GM18511 (cell line): ENCODE measurements around the gene CCDC157.
"Not testable (repeated sequence)": the region's sequence is repeated elsewhere in the genome, so short reads cannot be mapped to it uniquely, and the experiment has no call there.

Experiments
- ATAC-seq: cut with Tn5 transposase; IDR thresholded peaks from one replicate; pipeline ENCODE4 v1.9.1; 2021; ENCODE audit warnings: mild to moderate bottlenecking, moderate library complexity; ENCODE audit not compliant: unreplicated experiment

The CCDC157 gene

DNA sequence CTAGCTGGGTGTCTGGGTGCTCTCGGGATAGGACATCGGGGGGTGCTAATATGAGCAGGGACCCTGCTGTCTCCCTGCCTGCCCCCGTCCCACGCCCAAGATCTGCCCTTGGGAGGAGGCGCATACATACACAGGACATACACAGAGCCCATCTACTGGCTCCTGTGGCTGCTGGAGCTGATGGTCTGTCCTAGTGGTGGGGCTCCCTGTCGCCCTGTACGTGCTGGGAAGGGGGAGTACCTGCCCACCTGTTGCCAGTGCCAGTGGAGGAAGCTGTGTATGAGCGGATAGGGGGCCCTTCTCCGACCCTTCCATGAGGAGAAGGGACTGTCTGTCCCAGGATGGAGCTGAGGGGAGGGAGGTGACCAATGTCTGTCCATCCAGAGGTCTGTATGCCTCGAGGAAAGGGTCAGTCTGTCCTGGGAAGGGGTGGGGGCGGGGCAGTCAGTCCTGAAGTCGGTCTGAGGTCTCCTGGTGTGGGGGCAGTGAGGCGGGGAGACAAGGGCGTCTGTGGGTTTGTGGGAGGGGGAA is 31.0 kb upstream of the CCDC157 start:
- ATAC-seq, result no peak

DNA sequence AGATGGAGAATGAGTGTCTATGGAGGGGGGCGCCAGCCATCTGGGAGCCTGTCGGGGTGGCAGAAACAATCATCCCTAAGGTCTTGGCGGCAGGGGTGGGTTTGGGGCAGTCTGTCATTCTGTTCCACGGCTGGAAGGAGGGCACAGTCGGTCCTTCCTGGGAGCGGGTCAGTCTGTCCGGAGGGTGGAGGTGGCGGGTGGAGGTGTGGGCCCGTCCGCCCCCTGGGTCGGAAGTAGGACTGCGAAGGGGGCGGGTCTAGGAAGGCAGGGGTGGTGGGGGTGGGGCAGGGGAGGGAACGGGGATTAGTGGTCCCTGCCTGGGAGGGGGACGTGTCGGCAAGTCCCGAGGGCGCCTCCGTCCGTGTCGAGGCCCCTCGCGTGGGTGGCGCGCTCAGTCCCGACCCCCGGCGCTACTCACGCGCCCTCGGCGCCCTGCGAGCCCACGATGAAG is 30.5 kb upstream of the CCDC157 start:
- ATAC-seq, result peak; percentile 39

DNA sequence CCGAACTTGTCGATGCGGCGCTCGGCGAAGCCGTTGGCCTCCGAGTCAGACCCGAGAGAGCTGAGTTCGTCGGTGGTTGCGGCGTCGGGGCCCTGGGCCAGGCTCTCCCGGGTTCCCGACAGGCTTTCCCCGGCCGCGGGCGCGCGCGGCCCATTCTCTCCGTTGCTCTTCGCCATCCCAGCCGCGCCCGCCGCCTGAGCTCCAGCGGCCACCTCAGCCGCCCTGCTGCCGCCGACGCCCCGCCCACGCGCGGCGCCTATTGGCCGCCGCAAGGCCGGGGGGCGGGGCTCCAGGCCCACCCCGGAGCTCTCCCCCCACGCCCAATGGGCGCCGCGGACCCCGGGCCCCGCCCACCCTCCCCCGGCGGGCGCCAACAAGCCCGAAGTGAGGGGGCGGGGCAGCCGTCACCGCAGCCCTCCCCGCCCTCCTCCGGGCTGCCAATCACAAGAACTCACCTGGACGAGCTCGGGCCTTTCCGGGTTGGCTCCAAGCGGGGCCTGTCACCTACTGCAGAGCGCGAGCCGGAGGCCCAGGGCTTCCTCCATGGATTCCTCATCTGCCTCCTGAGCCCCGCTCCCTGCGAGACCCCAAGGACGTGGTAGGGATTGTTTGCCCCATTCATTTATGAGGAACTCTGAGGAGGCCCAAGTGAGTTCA is 30.0 kb upstream of the CCDC157 start, which contains the start of gene TBC1D10A:
Gene TBC1D10A, minus strand, starts transcription at position 236 of the 657 bp plus-strand sequence. Its CDS starts 60 bp downstream, at position 176.
- peak; percentile 92 for ATAC-seq

DNA sequence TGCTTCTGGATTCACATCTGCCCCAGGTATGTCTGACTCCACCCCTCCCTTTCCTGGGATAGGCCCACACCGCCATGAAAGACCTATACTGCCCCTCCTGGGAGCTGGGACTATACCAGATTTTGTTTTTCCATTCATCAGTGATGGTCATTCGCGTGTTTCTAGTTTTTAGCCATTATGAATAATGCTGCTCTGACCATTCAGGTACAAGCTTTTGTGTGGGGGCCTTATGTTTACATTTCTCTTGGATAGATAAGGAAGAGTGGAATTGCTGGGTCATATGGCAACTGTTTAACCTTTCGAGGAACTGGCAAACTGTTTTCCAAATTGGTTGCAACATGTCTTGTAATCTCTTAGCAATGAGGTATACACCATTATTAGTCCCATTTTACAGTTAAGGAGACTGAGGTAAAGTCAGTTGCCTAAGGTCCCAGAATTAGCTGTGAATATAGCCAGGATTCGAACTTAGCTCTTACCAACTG is 28.9 kb upstream of the CCDC157 start:
- ATAC-seq, result no peak

DNA sequence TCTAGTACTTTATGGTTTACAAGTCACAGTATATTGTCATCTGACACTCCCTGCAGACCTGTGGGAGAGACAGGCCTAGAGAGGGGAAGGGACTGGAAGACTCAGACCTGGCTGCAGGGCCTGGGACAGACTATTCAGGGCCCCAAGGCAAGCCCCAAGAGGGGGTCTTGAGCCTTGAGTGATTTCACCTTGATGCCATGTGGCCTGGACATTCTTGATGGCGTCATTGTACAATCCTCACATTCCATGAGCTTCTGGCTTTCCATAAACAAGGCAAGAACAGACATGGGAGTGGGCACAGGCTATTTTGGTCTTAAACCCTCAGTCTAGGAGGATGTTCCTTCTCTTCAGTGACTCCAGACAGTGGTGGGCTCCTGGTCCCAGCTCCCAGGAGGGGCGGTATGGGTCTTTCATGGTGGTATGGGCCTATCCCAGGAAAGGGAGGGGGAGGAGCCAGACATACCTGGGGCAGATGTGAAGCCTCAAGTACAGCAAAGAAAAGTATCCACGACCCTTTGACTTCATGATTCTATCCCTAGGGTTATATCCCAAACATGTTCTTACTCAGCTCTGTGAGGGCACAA is 28.2 kb upstream of the CCDC157 start:
- no peak for ATAC-seq

DNA sequence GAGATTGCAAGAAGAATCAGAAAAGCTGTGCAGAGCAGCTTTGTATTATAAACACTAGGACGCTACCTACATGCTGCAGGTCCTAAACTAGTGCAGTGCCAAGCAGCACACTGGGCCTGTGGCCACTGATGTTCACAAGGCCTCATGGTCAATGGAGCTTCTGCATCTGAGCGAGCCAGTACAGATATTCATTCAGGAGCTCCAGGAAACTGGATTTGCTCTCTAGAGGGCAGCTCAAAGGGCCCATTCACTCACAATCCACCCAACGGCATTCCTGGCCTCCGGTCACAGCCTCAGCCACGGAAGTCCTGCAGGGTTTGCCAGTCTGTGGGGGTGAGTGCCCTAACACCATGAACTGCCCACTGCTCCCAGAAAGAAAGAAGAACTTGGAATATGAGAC is 24.3 kb upstream of the CCDC157 start:
- no peak for ATAC-seq

DNA sequence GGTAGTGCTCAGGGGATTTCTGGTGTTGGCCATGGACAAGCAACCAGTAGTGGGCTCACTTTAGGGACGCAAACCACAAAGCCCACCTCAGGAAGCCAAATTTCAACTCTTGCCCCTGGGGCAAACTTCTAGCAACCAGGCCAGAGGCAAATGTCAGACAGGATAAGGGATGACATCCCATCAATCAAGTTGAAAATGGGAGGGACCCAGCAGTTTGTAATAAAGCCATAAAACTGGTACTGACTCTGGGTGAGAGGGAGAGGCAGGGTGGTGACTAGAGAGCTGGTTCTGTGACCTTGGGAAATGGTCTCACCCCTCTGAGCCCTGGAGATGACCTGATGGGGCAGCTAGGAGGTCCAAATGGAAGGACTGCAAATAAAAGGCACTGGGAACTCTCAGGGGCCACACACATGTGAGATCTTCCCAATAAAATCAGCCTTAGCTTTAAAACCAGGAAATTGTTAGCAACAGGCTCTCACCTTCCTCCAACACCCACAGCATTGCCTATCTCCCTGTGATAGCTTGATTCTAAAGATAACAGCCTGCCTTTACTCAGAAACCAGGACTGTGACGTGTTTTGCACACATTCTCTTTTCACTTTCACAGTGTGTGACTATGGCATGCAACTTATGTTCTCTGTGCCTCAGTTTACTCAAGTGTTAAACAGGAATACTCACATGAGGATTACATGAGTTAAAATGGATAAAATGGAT is 23.7 kb upstream of the CCDC157 start:
- no peak for ATAC-seq

DNA sequence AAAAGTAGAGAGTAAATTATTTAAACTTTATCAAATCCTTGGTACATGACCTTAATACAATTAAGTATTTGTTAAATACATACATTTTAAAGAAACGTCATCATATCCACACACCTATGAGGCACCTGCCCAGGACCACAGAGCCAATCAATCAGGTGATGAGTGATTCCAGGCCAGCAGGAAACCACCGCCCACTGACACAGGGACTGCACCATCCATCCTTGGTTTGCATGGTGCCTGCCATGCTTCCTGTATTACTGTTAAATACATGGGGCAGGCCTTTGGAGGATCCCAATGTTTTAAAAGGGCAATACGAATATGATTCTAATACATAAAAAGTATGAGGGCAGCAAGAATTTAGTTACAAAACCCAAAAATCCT is 23.1 kb upstream of the CCDC157 start:
- no peak for ATAC-seq

DNA sequence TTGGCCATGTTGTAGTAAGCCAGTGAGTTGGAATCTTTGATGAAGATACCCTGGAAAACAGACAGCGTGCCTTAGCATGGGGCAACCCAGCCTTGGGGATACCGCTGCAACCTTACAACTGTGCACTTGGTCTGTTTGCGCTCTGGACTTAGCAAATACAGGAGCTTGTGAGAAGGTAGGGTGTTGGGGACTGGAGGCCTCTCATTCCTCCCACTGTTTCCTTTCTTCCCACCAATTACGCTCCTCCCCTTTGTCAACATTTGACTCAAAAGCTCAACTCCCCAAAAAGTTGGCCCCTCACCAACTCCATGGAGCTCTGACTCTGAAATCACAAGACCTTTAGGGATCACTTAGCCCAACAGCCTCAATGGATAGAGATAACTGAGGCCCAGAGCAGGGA is 22.2 kb upstream of the CCDC157 start:
- no peak for ATAC-seq

DNA sequence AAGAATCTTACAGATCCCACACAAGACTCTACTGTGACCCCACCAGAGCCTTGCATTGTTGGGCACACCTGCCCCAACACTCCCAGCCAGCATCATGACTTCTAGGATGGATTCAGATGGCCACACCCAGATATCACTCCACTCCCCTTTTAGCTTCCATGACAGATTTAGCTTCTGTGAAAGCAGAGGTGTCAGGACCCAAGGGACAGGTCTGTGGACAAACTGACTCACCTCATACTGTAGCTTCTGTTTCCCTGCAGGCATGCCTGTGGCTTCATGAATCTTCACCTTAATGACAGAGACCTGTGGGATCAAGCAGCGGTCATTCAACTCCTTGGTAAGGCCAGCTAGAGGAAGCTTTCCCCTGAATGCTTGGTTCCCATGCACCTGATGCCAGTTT is 21.6 kb upstream of the CCDC157 start:
- no peak for ATAC-seq

DNA sequence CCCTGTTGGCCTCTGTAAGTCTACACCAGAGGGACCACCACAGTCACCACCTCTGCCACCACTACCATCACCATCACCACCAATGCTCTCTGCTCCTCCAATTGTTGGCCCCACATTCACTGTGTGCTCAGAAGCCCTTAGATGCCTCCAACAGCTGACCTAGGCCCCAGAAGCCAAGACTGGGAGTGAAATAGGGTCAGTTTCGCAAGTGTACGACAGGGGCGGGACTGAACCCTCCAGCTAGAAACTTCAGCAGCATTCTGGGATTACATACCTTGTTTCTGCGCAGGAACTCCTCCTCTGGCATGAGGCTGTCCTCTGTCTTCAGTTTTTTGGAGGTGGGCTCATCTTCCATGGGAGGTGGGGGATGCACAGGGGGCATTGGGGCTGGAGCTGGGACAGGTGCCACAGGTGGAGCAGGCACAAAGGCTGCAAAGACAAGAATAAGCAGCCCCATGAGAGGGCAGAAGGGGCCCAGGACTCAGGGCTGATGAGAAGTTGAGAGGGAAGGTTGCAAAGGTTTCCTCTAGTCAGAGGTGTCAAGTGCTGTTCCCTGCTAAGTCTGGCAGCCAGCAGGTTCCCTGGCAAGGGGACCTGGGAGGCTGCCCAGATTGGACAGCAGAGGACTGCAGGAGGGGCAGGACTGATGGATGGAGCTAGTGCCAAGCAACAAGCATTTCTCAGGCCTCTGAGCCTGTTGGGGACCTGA is 19.9 kb upstream of the CCDC157 start:
- no peak for ATAC-seq

DNA sequence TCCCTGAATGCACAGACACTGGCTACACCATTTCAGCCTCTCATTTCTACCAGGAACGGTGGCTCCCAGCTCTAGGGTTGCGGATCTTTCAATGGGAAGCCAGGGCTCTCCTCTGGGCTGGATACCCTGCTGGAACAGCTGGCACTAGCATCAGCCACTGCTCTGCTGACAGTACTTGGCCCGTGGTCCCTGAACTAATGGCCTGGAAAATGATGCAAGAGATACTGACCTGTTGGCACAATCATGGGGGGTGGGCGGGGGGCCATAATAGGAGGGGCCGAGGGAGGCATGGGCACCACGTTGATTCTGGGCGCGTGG is 19.4 kb upstream of the CCDC157 start:
- no peak for ATAC-seq

DNA sequence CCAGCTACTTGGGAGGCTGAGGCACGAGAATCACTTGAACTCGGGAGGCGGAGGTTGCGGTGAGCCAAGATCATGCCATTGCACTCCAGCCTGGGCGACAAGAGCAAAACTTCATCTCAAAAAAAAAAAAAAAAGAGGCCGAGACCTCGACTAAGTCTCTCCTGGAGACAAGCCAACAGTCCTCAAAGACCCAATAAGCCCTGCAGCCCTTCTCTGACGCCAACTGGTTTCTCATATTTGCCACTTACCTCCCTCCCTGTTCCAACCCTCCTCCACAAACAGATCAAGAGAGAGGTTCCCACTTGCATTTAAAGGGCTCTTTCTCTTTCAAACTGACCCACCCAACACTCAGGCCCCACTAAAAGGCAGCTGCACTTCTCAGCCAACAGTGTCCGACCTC is 18.5 kb upstream of the CCDC157 start:
- not testable (repeated sequence) for ATAC-seq

DNA sequence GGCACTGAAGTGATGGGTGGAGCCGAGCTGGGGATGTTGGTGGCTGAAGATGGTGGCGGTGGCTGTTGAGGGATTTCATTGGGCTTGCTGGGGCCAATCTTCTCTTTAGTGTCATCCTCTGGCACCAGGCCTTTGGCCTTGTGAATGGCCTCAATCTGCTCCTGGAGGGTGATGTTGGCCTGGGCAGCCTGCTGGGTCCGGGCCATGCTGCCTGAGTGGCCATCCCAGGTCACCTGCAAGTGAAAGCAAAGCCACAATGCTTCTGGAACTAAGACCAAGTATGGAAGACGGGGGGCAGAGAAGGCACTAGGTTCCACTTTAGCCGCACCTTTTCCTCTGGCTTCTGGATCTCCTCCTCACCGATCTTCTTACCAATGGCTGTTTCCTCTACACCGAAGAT is 18.0 kb upstream of the CCDC157 start:
- ATAC-seq, result no peak

DNA sequence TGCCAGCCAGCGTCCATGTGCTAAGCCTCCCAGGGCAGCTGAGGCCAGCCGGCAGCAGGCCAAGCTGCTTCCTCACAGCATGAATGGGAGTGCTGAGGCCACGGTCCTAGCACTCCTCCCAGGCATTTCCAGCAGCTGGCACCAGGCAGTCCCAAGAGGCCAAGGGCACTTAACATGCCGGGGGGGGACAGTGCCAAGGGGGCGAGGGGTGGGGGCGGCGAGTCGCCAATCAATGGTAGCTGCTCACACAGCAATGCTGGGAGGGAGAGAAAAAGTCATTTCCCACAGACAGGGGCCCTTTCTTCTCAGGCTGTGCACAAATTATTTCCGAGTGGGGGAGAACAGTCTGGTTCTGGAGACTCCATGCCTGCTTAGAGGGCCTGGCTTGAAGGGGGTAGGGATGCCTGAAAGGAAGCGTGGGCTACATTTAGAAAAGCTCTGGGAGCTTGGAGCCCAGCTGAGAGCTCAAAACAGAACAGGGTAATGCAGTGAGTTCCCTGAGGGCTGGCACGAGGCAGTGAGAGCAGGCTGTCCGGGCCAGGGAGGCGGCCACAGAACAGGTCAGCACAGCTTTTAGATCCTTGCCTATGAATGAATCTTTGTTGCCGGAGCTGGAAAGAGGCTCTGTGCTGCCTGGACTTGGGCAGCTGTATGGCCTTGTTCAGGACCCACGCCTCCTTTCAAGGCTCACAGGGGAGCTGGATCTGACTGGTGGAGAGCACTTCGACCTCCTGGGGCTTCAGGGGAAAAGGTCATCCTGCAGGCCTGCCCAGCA is 15.7 kb upstream of the CCDC157 start:
- no peak for ATAC-seq

DNA sequence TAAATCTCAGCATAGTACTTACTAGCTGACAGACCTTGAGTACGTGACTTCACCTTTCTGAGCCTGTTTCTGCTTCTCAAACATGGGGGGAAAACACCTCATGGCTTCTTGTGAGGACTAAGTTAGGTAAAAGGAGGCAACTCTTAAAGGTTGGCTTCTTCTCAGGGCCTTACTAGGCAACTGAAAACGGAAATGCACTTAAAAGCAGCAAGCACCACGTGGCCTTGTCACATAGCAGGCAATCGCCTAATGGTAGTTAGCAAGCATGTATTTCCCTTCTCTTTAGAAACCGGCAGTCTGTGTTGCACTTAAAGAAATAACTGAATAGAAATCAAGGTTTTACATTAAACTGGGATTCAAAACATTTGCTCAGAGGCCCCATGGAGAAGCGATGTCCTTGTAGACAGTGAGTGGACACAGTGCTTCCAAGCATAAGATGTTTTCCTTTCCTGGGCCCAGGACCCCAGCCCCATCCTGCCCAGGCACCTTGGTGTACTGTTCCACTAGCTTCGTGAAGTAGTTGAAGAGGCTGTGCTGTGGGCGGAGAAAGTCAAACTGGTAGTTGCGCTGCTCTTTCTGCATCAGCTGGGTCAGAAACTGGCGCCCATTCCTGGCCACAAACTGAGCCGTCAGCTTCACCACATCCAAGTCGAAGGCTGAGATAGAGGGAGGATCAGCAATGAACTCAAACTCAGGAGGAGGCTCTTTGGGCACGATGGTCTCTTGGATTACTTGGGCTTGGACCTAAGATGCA is 12.2 kb upstream of the CCDC157 start:
- ATAC-seq, result no peak

DNA sequence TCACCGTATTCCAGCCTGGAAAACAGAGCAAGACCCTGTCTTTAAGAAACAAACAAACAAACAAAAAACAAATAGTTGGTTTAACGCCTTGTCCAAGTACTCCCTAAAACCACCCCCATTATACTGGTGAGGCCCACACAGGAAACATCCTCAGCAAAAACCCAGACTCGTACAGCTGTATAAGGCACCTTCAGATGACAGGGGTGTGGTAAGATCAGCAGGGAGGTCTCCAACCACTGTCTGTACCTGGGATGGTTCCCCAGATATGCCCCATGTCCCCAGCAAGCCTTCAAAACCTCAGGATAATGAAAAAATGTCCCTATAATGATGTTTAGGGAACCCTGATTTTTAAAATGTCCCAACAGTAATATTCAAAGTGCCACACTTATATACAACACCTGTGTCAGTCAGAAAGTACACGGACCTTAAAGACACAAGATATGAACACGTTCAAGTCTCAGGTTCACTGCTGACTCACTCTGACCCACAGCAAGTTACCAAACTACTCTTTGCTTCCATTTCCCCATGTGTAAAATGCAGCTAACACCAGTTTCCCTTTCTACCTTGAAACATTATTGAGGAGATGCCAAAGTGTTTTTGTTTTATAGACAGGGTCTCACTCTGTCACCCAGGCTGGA is 9.4 kb upstream of the CCDC157 start:
- ATAC-seq, result no peak

DNA sequence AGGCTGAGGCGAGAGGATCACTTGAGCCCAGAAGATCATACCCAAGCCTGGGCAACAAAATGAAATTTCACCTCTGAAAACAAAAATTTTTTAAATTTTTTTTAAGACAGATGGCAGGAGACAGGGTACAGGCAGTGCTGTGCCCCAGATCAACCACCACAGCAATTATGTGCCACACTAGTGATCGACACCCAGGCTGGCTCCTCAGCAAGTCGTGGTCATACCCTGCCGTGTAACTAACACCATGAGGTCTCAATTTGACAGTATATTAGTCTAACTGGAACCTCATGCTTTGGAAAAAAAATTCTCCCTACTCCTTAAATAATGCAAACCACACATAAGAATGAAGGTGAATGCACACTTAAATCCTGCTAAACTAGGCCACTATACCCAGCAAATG is 8.4 kb upstream of the CCDC157 start:
- ATAC-seq, result no peak

DNA sequence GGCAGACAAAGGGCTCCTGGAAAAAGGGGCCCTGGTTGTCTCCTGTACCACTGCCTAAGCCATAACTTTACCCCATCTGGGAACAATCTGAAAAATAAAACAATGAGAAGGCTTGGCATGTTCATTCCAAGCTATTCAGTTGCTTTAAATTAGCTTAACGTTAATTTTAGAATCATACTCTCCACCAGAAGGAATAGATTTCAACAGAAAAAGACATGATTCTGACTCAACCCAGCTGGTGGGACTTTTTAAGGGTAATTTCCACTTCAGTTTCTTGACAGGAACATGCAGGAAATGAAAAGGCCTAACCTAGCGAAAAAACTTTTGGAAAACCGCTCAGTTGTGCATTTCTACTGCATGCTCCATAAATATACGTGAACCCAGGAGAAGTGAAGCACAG is 8.0 kb upstream of the CCDC157 start:
- ATAC-seq, result no peak
